HG02623 (cell line): ENCODE results near the gene KRTAP6-1.

ENCODE experiments used
- ATAC-seq: cut with Tn5 transposase; IDR thresholded peaks from one replicate; pipeline ENCODE4 v1.9.1; 2021; ENCODE audit warnings: moderate library complexity; ENCODE audit not compliant: unreplicated experiment

The KRTAP6-1 gene

DNA sequence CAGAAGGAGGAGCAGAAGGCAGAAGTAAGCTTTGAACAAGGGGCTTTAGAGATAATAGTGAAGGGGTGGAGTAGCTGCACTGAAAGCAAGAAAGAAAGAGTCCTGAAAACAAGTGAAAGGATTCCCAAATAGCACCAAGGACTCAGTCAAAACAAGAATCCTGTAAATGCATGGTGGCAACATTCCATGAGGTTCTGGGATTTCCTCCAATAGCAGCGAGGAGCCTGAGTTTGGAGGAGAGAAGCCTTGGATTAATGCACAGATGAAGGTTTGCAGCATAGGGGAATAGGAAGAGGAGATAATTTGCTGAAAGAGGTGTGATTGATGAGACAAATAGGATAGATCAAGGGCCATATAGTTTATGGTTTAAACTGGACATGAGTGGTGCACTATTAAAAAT lies 34.4 kb downstream of the KRTAP6-1 start:
- no peak for ATAC-seq

DNA sequence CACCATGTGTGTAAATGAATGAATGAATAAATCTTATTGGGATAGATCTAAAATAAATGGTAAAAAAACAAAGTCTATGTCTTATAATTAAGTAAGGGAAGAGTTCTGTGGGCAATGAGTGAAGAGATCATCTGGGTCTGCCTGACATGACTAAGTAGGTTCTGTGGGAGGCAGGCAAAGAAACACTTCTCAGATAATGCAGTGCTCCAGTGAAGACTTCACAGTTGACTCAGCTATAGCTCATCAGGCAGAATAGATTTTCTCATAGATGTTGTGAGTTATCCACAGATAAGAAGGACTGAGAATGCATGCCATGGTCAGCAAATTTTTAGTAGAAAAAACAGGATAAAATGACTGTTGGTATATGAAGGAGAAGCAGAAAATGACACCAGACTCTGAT lies 36.0 kb downstream of the KRTAP6-1 start:
- no peak for ATAC-seq

DNA sequence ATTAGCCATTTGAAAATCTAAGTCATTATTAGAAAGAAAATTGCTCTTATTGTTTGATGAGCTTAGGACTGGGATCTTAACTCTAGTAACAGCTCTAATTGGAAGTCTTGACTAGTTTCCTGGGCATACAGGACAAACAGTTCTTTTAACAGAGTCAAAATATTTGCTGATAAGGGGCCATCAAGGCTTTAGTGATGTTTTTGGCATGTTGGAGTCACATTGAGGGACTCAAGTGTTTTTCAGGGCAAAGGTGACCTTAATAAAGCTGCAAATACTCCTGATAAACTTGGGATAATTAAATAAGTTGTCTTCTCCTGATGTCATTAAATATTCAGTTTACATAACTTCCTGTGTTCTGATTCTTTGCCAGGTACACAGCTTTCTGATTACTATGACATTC lies 46.1 kb downstream of the KRTAP6-1 start:
- no peak for ATAC-seq

- no peak for ATAC-seq
These were observed 50.1 kb downstream of the KRTAP6-1 start for GRCh38 chr21:30563630-30564029.
